Smooth muscle cell (in vitro differentiated cells): ENCODE measurements around the gene LZTR1. TPM values are rescaled to one million over a fixed set of nuclear protein-coding genes. Genes with fewer than 3 reads are reported as not detected.

Source experiments
- DNase-seq: peaks from one replicate; lab custom pipeline; 2025; ENCODE audit not compliant: unreplicated experiment; lab: John Stamatoyannopoulos, UW
- H2AFZ ChIP-seq: fragments of 200-600 bp; sonication (generic); 2 replicates; pipeline ENCODE4 v1.6.0; 2016; ENCODE audit warnings: antibody characterized with exemption, low read depth, mild to moderate bottlenecking
- H3F3A ChIP-seq: fragments of 200-600 bp; sonication (generic); 2 replicates; pipeline ENCODE4 v1.6.0; 2017; ENCODE audit warnings: antibody characterized with exemption, low read depth
- H3K27ac ChIP-seq: fragments of 200-600 bp; sonication (generic); 2 replicates; pipeline ENCODE4 v1.5.1; 2016; ENCODE audit warnings: low read depth, mild to moderate bottlenecking
- H3K27me3 ChIP-seq: fragments of 200-600 bp; sonication (generic); 2 replicates; pipeline ENCODE4 v1.6.1; 2016; ENCODE audit warnings: low read depth, mild to moderate bottlenecking
- H3K36me3 ChIP-seq: fragments of 200-600 bp; sonication (generic); 2 replicates; pipeline ENCODE4 v1.5.1; 2016; ENCODE audit warnings: low read depth
- H3K4me1 ChIP-seq: fragments of 200-600 bp; sonication (generic); 2 replicates; pipeline ENCODE4 v1.5.1; 2016; ENCODE audit warnings: low read depth
- H3K4me2 ChIP-seq: fragments of 200-600 bp; sonication (generic); 2 replicates; pipeline ENCODE4 v1.6.0; 2016; ENCODE audit warnings: mild to moderate bottlenecking
- H3K4me3 ChIP-seq: fragments of 200-600 bp; sonication (generic); 2 replicates; pipeline ENCODE4 v1.5.1; 2016; ENCODE audit warnings: mild to moderate bottlenecking
- H3K79me2 ChIP-seq: fragments of 200-600 bp; sonication (generic); 2 replicates; pipeline ENCODE4 v1.6.0; 2016; ENCODE audit warnings: low read depth, mild to moderate bottlenecking
- H3K9ac ChIP-seq: fragments of 200-600 bp; sonication (generic); 2 replicates; pipeline ENCODE4 v1.6.0; 2016; ENCODE audit warnings: low read depth
- H3K9me3 ChIP-seq: fragments of 200-600 bp; sonication (generic); replicated peaks from 2 replicates; pipeline ENCODE4 v1.5.1; 2016; ENCODE audit warnings: low read depth
- H4K20me1 ChIP-seq: fragments of 200-600 bp; sonication (generic); 2 replicates; pipeline ENCODE4 v1.6.0; 2016; ENCODE audit warnings: low read depth
- CTCF ChIP-seq: fragments of 200-600 bp; sonication (generic); IDR thresholded peaks from 2 replicates; pipeline ENCODE4 v1.5.1; 2017; ENCODE audit warnings: borderline replicate concordance, mild to moderate bottlenecking, antibody characterized with exemption; ENCODE audit not compliant: insufficient read depth, poor library complexity, severe bottlenecking
- WGBS: methylation state at CpG from one replicate; pipeline ENCODE4 v1.1.7; 2016; ENCODE audit warnings: low lambda C conversion rate; 5-methylcytosine and 5-hydroxymethylcytosine counted together
- polyA plus RNA-seq: library from polyadenylated mRNA; unstranded; fragments of >200 nt; fragmentation: Nextera tagmentation; extraction: Ambion mirVana; gene quantifications from 2 replicates; pipeline ENCODE4 v1.2.1, GENCODE V29; 2016
- total RNA-seq: library from RNA; depleted of rRNA; stranded (reverse); fragments of >200 nt; gene quantifications from 2 replicates; pipeline ENCODE4 v1.2.3, GENCODE V29; 2014

LZTR1 gene
- total and polyA plus RNA-seq, 2 experiments from 2014 or later = 34.2 to 43.9 TPM

GRCh38 chr22:20972933-20973577, 9.0 kb upstream of the LZTR1 start:
- H3K79me2 ChIP-seq = no peaks in the 10 kb centered on the region
- no peaks in the 10 kb centered on the region for H4K20me1 ChIP-seq
- no peak for DNase-seq
- no peak overlapping the region for H3K9ac ChIP-seq
- no peaks in the 10 kb centered on the region for H3K36me3 ChIP-seq
- no peaks in the 10 kb centered on the region for H3K27me3 ChIP-seq
- H3K4me1 ChIP-seq = peaks cover 10% of the 10 kb centered on the region
- TF ChIP-seq CTCF = no peak
- no peaks in the 10 kb centered on the region for H3K9me3 ChIP-seq
- no peak overlapping the region for H3K4me3 ChIP-seq
- no peak overlapping the region for H3K4me2 ChIP-seq
- no peak overlapping the region for H2AFZ ChIP-seq
- H3F3A ChIP-seq = no peaks in the 10 kb centered on the region
- WGBS = 82% methylated on average over 19 of the region's 21 CpGs
- H3K27ac ChIP-seq = no peak overlapping the region

GRCh38 chr22:20973634-20974286, 8.3 kb upstream of the LZTR1 start:
- DNase-seq = no peak
- Histone ChIP-seq H3K9ac (no peak overlapping the region), H2AFZ (no peak overlapping the region), H3F3A (no peaks in the 10 kb centered on the region), H3K36me3 (no peaks in the 10 kb centered on the region), H3K27ac (no peak overlapping the region), H3K4me1 (peaks cover 10% of the 10 kb centered on the region), H3K27me3 (no peaks in the 10 kb centered on the region), H3K79me2 (no peaks in the 10 kb centered on the region), H3K4me3 (no peak overlapping the region), H4K20me1 (no peaks in the 10 kb centered on the region), H3K9me3 (no peaks in the 10 kb centered on the region), H3K4me2 (no peak overlapping the region)
- 84% methylated on average over 20 of the region's 21 CpGs for WGBS
- TF ChIP-seq CTCF = no peak

GRCh38 chr22:20974336-20974955, 7.7 kb upstream of the LZTR1 start:
- Histone ChIP-seq H3F3A (no peaks in the 10 kb centered on the region), H3K79me2 (no peaks in the 10 kb centered on the region), H3K4me1 (peaks cover 10% of the 10 kb centered on the region), H3K36me3 (no peaks in the 10 kb centered on the region), H3K27me3 (no peaks in the 10 kb centered on the region), H3K4me3 (no peak overlapping the region), H3K9ac (no peak overlapping the region), H4K20me1 (no peaks in the 10 kb centered on the region), H3K9me3 (no peaks in the 10 kb centered on the region), H2AFZ (no peak overlapping the region), H3K4me2 (no peak overlapping the region), H3K27ac (no peak overlapping the region)
- DNase-seq = no peak
- no peak for TF ChIP-seq CTCF
- 90% methylated on average over 16 of the region's 16 CpGs for WGBS
